GM12874 (cell line): ENCODE measurements around the gene HLA-DMB.

ENCODE experiments used
- CTCF ChIP-seq: IDR thresholded peaks from 2 replicates; pipeline ENCODE4 v1.5.1; 2011; ENCODE audit warnings: low read depth, mild to moderate bottlenecking, control low read depth, low read length, moderate library complexity; ENCODE audit not compliant: insufficient read depth

HLA-DMB gene

GRCh38 chr6:32908897-32909296, 31.9 kb downstream of the HLA-DMB start:
- TF ChIP-seq CTCF = no peak

GRCh38 chr6:32906539-32906938, 34.3 kb downstream of the HLA-DMB start:
- no peak for TF ChIP-seq CTCF

GRCh38 chr6:32905078-32905477, 35.8 kb downstream of the HLA-DMB start:
- TF ChIP-seq CTCF = no peak

GRCh38 chr6:32903952-32904351, 36.9 kb downstream of the HLA-DMB start:
- TF ChIP-seq CTCF = no peak

- TF ChIP-seq CTCF = no peak
These were observed 45.9 kb downstream of the HLA-DMB start for GRCh38 chr6:32895006-32895345.

GRCh38 chr6:32894085-32895005, 46.5 kb downstream of the HLA-DMB start:
- no peak for TF ChIP-seq CTCF

- TF ChIP-seq CTCF = no peak
These were observed 50.0 kb downstream of the HLA-DMB start for GRCh38 chr6:32890831-32891230.
